GM19025 (cell line): ENCODE measurements around the gene ZNF692.
A peak's percentile ranks its signal among the peaks of the same experiment; 100 is the strongest.
"Not testable (repeated sequence)": the region's sequence is repeated elsewhere in the genome, so short reads cannot be mapped to it uniquely, and the experiment has no call there.

Source experiments
- ATAC-seq: cut with Tn5 transposase; IDR thresholded peaks from one replicate; pipeline ENCODE4 v1.9.1; 2021; ENCODE audit warnings: mild to moderate bottlenecking, low read depth, moderate library complexity; ENCODE audit not compliant: unreplicated experiment

ZNF692 gene

GRCh38 chr1:248830718-248831017 lies 28.2 kb downstream of the ZNF692 start:
- ATAC-seq: not testable (repeated sequence)

- ATAC-seq: no peak
Measured at GRCh38 chr1:248828845-248829244, 30.0 kb downstream of the ZNF692 start.

DNA sequence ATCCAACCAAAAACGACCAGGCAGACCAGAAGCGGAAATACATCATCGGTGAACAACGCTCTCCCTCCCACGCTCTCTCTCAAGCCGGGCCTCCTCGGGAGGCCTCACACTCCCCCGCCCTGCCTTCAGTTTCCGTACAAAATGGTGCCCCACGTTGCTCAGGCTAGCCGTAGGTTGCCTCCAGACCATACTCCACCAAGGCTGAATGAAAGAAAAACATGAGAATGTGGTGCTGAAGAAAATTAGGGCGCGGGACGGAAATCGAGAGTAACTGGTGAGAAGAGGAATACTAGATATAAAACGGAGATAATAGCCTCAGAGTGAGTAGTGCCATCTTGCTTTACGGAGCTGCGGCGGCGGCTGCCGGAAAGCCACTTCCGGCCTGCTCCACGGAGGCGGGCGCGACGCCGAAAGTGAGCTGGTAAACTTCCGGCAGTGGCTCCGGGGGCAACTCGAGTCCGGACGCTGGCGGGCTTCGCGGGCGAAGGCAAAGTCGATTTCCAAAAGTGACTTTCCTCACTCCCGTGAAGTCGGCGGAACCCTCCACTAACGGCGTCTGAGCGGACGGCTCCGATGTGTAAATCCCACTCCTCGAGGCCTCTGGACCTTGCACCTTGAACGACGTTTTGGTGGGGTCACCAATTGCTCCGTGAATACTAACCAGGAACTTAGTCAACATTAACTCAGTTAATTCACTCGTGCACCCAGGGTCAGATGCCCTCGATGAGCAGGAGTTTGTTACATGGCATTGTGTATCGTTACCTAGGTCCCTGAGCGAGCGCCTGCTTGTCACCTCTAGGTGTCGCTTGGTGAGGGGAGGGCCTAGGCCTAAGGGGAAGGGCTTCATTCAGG lies 32.8 kb downstream of the ZNF692 start, which contains the start of gene SH3BP5L:
Gene SH3BP5L, minus strand, starts transcription at position 7 of the 852 bp plus-strand sequence. CDS start 980 bp downstream, outside the sequence.
- peak; percentile 88 for ATAC-seq

DNA sequence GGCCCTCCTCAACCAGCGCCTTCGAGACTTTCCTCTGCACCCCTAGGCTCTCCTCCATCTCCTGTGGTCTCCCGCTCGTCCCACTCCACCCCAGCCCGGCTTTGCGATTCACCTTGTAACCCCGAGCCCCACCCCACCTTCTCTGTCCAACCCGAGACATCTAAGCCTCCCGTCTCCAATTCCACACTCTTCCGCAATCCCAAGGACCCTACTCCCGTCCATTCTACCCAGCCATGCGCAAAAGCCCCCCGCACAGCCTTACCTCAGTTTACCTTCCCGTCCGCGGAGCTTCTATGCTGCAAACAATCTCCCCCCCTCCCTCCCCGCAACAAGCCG lies 33.3 kb downstream of the ZNF692 start:
- no peak for ATAC-seq

GRCh38 chr1:248825136-248825535 lies 33.7 kb downstream of the ZNF692 start:
- no peak for ATAC-seq

DNA sequence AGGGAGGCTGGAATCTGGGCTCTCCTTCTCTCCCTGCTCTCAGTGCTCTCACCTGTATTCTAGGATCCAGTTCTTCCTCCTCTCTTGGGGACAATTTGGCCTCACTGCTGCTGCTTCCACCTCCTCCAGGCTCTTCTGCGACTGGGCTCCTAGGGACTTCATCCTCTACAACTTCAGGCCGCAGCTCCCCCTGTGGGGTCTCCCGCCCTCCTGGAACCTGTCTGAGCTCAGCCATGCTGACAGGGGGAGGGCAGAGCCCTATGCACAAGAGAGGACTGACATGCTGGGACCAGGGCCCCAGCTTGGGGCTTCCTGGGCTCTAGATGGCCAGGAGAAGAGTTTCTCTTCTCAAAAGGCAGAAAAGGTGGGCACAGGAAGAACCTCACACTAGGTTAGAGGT lies 34.2 kb downstream of the ZNF692 start:
- no peak for ATAC-seq

DNA sequence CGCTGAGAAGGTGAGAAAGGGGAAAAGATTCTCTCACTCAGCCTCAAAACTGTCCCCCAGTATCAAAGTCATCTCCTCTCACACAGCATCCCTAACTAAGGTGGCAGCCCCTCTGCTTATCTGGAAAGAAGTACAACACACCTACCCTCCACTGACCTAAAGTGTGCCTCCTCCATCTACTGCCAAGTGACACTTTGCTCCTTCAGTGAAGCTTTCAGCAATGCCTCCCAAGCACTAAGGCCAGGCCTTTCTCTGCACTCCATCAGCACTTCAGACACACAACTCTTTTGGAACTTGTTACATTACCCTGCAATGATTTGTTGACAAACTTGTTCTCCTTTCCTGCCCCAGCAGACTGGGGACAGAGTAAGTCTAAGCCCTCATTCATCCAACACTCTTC lies 34.6 kb downstream of the ZNF692 start:
- ATAC-seq: no peak

DNA sequence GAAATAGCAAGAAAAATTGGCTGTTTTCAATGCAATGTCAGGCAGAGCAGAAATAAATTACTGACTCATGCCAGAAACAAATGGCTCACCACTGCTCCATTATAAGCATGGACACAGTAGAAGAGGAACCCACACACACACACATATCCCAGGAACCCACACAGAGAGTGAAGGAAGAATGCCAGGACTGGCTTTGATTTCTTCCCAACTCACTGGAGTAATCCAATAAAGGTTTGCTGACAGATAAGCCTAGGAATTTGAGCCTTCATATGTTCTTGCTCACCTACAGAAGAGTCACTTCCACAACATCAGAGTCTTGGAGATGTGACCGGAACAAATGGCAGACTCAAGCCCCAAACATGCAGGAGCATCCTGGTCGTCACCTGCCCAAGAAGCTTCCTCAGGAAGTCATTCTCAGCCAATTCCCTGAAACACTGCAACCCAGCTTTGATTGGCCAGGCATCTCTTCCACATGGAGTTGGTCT lies 35.3 kb downstream of the ZNF692 start:
- ATAC-seq: no peak

- no peak for ATAC-seq
Measured at GRCh38 chr1:248822148-248823032, 36.5 kb downstream of the ZNF692 start.

- ATAC-seq: no peak
Measured at GRCh38 chr1:248821641-248822040, 37.2 kb downstream of the ZNF692 start.

- ATAC-seq: no peak
Measured at GRCh38 chr1:248821101-248821500, 37.8 kb downstream of the ZNF692 start.

DNA sequence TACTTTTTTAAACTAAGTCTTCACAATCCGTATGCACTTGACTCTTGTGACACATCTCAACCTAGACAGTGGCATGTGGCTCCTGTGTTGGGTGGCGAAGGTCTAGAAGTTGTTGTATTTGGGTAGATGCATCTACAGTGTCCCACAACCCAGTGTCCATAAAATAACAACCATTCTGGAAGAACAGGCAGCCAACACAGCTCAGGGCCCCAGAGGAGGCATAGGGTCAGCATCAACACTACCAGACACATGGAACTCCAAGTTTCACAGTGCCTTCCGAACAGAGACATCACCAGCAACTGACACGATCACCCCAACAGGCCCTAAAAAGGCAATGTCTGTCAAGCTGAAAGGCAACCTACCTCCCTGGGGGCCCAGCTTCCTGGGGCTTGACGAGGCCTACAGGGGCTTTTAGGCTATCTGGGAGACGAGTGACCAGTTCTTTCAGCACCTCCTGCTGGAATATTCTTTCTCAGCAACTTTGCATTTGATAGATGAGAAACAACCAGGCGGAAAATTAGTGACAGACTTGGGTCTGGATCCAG lies 38.8 kb downstream of the ZNF692 start:
- no peak for ATAC-seq

DNA sequence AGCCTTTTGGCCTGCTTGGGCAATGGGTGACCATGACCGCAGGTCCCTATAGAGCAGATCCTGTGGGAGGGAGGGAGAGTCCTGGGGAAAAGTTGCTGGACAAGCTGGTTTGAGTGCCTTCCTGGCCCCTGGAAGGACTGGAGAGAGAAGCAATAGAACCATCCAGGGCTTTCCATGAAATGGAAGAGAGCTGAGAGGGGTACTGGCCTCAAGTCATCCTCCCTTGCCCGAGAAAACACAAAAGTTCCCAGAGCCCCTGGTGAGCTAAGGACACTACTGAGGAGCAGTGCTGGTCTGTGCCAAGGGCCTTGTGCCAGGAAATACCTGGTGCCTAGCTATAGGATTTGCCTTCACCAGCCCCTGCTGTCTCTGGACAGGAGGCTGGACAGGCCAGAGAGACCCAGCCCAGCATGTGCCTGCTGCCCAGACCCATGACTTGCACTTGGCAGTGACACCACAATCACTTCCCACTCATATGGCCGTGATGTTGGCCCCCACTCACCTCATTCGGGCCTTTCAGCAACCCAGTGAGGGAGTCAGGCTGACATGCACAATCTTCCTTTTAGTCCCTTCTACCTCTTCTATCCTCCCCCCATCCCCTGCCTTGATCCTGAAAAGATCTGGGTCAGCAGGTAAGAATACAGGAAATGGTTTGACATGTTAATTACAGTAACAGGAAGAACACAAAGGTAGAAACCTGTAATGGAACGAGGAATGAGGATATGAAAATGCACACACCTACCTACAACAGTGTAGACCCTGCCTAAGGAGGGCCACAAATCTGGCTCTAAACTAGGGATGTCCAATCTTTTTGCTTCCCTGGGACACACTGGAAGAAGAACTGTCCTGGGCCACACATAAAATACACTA lies 40.1 kb downstream of the ZNF692 start:
- ATAC-seq: no peak

DNA sequence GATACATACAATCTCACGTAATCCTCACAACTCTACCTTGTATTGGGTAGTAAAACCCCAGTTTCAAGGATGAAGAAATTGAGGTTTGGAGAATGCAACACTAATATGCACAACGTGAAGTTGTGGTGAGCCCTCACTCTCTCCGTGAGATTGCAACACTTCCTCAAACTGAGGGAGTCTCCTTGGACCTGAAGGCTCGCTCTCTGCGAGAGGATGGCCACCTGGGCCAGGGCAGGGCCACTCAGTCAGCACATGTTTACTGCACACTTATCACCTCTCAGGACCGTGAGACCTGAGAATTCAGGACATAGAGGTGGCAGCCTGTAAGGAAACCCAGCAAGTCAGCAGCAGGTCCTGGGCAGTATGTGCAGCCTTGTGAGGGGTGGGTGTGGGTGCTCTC lies 41.8 kb downstream of the ZNF692 start:
- no peak for ATAC-seq

- ATAC-seq: no peak
Measured at GRCh38 chr1:248816042-248816851, 42.6 kb downstream of the ZNF692 start.

- no peak for ATAC-seq
Measured at GRCh38 chr1:248815407-248816034, 43.4 kb downstream of the ZNF692 start.

DNA sequence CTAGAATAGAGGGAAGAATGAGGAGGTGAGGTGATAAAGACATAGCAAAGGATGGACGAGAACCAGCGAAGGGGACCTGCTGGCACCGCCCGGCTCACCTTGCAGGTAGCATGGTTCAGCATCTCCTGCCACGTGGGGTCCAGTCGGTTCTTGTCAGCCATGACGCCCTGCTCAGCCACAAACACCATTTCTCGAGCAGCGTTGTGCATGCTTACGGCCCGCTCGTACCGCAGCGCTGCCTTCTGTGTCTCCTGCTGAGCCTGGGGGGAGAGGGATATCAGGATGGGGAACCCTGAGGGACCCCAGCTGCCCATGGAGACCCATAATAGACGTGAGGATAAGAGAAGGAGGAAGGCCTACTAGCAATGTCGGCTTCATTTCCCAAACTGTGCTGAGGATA lies 44.5 kb downstream of the ZNF692 start:
- ATAC-seq: no peak

DNA sequence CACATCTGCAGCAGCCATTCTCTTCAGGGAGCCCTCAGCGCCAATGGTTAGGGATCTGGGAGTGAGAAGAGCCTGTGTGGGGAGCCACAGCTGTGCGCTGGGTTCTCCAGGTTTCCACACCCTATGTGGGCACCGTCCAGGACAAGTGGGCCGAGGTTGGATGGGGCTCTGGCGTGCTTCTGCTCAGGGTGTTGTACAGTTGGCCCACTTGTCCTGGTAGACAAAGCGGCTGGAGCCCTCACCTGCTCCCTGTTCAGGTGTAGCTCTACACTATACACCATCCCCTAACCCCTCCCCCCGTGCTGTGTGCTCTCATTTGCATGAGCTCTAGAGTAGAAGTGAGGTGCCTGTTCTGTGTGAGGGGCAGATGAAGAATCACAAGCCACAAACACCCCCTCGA lies 45.3 kb downstream of the ZNF692 start:
- ATAC-seq: no peak
